Pons (tissue), 1 donor: ENCODE results near the gene CHAT.

Experiments used
- DNase-seq: peaks from one replicate; pipeline ENCODE4 v3.0.0-alpha.2; 2016; ENCODE audit warnings: low spot score

The CHAT gene

DNA sequence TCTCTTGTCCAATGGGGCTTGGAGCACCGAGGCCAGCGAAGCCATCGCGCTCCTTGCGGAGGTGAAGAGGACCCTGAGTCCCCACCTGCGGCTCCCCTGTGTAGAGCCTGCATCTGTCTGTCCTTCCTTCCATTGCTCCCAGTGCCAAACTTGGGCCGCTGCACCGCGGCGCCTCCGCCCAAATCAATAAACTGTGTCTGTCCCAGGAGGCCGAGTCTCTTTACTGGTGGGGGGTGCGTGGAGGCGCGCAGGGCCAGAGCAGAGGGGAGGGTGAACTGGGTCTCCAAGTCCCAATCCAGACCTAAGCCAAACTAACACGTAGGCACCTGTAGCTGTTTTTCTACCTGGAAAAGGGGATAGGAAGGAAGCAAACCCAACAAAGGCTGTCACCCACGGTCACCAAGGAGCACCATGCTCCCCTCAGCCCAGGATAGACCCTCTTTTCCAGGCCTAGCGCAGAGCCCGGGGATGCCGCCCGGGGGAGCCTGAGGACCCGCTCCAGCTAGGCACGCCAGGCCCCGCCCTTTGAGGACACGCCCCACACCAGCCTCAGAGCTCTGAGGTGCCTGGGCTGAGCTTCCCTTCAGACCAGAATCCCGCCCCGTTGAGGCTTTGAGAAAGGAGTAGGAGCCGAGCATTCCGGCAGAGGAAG, 1.2 kb upstream of the CHAT start:
- no peak for DNase-seq

DNA sequence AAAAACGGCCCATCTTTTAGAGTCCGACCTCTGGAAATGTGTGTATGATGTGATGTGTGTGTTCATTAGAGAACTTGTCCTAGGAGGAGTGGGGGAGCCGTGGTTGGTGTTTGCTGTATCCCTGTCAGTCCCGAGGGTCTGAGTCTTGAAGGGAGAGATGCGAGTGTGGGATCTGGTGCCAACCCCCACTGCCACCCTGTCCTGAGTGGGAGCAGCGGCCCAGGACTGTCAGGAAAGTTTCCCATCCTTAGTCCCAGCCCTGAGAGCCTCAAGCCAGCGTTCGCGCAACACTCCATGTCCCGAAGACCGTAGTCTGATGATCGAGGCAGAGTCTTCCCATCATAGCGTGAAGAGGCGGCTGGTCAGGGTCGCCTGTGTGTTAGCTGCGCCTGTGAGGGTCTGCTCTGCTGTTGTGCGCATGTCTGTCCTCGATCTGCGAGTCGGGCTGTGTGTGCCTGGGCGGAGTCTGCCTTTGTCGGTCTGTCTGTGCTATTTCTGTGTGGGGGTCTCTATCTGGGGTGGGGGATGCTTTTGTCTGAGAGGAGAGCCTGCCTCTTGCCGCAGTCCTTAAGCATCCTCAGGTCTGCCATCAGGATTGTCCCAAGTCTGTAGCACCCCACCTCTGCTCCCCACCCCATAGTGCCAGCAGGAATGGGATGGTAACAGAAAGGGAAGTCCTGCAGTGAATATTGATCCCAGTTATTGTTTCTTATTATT, 514 bp upstream of the CHAT start:
- no peak for DNase-seq

DNA sequence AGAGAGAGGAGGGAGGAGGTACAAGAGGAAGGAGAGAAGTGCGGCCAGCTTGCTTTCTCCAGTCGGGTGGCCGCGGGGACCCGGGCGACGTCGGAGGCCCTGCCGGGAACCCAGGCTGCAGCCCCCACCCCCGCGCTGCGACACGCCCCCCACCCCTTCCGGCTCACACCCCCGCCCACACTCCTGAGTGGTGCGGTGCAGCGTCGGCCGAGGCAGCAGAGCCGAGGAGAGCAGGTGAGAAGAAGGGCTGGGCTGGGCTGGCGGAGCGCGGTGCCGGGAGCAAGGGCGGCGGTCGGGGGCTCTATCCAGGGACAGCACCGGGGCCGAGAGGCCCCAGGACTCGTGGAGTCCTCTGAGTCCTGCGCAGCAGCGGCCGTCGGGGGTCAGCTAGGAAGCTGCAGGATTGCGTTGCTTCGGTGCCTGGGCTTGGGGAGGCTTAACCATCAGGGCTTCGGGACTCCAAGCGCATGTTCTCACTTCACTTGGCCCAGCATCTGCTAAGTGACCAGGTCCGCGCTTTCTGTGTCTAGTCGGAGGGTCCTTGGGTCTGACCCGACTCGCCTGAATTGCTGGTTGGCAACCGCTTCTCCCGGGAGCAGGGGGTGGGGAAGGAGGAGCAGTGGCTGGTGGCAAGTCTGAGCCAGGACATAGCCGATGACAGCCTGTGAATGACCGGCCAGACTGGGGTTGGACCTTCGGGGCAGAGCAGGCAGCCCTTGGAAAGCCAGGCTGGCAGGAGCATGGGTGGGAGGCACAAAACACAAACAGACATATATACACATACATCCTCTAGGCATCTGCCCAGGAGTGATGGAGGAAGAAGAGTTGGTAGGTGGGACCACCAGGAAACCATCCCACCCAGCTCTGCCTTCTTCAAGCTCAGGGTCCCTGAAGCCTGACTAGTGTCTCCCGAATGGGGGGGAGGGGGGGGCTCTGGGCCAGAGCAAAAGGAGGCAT, 683 bp downstream of the CHAT start:
- no peak for DNase-seq

DNA sequence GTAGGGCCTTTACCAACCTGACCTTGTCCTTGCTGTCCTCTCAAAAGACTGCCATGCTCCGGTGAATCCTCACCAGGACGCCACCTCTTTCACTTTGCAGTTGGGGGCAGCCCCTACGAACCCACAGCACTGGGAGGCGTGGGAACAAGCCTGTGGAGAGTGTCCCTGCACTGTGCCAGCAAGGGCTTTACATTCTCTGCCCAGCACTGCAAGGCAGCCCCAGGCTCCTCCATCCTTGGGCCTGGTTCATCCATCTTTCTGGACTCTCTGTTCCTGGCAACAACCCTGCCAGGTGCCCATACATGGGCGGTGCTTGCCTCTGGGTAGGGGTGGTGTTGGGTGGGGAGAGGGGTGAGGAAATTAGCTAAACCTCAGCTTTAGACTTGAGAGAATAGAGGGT, 1.4 kb downstream of the CHAT start:
- DNase-seq = no peak

DNA sequence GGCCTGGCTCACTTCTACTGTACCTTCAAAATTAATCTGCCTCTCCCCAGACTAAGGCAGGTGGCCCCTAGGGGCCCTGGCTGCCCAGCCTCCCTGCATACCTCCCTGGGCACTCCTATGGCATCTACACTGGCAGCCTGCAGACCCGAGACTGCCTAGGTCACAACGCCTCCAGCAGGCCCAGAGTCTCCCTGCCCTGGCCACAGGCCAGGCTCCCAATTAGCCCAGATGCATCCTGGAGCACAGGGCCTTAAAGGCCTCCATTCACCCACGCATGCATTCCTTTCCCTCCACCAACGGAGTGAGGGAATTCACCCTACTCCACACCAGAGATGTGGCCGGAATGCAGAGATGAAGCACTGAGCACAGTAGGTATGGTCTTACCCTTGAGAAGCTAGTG, 1.9 kb downstream of the CHAT start:
- DNase-seq = no peak

DNA sequence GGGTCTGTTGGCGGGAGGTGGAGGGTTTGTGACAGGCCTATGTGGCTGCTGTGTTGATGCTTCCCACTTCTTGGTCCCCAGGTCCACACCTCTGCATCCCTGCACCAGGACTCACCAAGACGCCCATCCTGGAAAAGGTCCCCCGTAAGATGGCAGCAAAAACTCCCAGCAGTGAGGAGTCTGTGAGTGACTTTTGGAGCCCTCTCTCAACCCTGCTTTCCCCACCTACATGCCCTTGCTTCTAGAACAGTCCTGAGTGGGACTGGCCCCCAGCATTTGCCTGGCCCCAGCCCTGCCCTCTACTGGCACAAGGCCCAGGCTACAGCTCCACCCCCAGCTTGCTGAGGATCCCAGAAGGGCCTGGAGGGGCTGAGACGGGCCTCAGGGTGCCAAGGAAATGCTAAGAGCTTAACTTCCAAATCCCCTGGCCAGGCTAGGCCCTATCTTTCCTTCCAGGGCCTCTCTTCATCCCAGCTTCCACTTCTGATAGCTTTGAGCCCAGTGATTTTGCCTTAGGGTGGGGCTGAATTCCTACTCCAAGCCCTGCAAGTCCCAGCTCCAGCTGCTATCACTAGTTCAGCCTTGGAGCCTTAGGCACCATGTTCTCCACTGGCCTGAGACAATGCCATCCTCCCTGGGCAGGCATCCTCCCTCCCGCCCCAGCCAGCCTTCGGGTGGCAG, 2.7 kb downstream of the CHAT start:
- DNase-seq = no peak

DNA sequence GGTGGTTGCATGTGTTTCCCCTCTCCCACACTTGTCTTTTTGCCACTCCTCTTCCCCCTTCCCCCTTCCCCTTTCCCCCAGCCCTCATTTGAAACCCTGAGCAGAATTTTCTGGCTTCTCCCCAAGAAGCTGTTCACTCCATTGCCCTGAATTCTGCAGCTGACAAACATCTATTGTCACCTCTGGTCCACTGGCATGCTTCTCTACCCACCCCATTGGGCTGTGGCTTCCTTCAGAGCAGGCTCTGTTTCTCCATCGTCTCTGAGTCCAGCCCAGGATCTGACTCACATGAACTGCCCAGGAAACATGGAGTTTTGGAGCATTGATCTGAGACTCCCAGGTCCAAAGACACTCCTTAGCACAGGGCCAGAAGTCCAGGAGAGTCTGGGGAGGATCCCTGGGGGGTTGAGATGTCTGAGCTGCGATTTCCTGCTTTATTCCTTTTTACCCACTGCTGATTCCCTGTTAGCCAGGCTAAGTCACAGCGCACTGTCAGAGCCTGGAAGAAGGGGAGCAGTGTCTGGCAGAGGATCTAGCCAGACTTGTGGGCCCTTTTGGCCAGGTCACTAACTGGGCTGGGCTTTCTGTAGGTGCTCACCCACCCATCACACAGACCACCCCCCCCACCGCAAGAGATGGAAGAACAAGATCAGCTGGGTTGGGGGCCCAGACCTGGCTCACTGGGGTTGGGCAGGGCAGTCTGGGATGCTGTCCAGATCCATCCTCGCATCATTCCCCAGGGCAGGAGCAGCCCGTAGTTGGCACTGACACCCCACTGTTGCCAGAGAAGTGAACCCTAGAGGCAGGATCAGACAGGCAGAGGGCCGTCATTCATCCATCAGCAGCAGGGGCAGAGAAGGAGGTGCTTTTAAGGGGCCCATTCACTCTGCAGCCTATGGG, 3.5 kb downstream of the CHAT start:
- DNase-seq = no peak

DNA sequence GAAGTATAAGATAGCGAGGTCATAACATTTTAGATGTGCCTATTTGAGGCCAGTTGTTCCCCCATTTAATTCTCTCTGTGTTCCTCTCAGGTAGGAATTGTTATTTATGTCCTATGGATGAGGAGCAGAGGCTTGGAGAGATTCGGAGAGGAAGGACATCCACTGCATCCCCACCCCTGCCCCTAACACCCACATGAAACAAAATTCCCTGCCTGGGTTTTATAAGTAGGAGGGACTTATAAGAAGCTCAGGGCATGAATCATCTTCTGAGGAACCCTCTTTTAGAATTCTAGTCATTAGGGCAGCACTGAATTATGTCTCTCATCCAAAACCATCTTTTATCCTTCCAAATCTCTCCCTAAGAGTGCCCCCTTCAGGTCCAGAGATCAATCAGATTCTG, 5.0 kb downstream of the CHAT start:
- DNase-seq = no peak

DNA sequence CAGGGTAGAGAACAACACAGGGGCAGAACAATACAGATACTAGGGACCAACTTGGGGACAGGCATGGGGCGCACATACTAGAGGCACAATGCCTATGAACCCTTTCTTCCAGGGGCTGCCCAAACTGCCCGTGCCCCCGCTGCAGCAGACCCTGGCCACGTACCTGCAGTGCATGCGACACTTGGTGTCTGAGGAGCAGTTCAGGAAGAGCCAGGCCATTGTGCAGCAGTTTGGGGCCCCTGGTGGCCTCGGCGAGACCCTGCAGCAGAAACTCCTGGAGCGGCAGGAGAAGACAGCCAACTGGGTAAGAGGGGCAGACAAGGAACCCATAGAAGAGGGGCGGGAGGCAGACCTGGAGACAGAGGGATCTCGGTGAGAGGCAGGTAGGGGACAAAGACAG, 5.8 kb downstream of the CHAT start:
- DNase-seq = no peak

DNA sequence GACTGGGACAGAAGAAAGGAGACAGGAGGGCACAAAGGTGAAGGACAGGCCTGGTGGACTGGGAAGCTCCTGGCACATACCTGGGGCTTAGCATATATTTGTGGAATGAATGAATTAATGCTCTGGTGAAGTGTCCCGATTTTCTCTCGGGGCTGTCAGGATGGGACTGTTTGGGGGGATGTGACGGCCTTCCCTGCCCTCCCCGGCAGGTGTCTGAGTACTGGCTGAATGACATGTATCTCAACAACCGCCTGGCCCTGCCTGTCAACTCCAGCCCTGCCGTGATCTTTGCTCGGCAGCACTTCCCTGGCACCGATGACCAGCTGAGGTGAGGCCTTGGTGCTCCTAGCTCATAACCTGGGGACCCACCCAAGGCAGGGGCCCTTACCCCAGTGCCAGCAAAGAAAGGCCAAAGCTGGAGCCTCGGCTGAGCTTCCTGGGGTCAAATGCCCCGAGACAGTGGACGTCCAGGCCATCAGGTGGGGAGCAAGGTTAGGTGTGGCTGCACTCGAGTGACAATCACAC, 6.5 kb downstream of the CHAT start:
- no peak for DNase-seq

DNA sequence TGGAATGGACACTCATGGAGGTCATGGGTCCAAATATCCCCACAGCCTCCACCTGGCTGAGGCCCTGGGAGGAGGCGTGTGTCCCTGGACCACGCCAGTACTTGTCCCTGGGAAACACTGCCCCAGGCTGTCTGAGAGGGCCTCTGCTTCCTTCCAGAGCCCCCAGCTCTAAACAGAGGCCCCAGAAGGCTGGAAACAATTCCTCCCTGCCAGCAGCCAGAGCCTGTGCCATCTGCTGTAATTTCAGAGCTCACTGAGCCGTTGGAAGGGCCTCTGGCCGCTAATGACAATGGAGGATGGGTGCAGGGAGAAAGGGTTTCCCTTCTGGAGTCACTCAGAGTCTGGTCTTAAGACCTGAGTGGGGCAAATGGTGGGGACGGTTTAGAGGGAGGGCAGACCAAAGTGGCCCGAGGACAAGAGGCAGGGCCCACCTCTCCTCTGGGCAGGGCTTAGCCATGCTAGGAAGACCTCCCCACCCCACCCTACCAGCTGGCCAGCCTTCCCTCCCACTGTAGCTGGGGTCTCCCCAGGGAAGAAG, 7.1 kb downstream of the CHAT start:
- DNase-seq = no peak

DNA sequence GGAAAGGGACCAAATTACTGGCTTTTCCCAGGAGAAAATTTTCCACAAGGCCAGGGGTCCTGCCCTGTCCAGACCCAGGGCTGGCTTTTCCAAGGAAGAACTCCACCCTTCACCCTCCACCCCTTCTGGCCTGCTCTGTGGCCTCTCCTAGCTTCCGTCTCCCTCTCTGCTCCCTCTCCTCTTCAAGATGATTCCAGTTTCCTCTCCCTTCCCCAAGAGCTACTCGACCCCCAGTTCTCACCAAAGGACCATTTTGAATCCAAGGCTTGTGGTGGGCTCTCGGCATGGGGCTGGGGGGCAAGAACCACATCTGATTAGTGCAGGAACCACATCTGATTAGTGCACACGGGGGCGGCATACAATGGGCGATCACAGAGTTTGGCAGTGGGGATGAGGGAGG, 7.7 kb downstream of the CHAT start:
- DNase-seq = no peak

DNA sequence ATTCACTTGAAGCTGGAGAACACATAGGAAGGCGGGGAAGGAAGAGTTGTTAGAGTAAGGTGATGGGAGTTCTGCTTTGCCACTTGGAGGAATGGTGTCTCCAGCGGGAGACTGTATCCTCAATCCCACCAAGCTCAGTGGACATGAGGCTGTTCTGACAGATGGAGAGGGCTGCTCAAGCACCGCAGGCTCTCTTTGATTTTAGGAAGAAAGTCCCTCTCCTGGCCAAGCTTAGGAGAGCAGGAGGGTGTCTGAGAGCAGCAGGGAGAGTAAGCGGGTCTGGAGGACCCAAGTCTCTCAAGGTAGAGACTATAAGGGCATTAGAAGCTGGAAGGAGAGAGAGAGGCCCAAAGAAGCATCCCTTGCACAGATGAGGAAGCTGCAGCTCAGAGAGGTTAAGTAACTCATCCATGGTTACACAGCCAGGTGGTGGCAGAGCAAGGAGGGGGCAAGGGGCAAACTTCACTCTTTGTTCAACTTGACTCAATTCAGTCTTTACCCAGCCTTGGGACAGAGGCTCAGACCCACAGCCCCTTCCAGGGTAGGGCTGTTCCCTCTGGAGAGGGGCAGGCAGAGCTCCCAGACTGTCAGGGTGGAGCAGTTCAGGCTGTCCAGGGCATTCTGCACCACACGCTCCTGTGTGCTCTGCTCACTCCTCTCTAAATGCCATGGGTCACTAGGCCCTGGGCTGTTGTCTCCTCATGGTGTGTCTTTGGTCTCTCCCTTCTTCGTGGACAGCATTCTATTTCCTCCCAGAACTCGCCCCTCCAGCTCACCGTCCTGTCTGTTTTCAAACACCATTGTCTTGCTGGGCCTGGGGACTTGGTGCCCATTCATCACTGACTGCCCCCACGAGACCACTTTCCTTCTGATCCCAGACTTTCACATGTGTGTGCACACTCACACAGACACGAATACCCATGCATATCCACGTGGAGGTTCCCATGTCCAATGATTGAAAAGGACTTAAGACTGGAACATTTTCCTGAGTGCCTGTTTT, 8.9 kb downstream of the CHAT start:
- no peak for DNase-seq

DNA sequence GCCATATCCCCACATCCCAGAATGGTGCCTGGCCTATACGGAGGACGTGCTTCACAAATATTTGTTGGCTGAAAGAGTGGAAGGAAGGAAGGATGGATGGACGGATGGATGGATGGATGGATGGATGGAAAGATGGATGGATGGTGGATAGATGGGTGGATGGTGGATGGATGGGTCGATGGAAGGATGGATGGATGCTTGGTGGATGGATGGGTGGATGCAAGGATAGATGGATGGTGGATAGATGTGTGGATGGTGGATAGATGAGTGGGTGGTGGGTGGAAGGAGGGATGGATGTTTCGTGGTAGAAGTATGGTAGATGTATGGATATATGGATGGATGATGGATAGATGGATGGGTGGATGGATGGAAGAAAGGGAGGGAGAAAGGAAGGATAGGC, 10.8 kb downstream of the CHAT start:
- DNase-seq = no peak

DNA sequence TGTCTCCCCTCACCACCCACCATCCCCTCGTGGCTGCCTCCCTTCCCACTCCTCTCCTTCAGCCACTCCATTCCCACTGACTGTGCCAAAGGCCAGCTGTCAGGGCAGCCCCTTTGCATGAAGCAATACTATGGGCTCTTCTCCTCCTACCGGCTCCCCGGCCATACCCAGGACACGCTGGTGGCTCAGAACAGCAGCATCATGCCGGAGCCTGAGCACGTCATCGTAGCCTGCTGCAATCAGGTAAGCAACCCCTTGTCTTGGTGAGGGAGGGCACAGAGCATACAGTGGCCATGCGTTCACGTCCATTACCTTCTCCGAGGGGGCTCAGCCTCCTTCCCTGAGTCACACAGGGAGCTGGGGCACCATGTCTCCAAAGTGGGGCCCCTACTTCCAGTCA, 11.6 kb downstream of the CHAT start:
- no peak for DNase-seq

DNA sequence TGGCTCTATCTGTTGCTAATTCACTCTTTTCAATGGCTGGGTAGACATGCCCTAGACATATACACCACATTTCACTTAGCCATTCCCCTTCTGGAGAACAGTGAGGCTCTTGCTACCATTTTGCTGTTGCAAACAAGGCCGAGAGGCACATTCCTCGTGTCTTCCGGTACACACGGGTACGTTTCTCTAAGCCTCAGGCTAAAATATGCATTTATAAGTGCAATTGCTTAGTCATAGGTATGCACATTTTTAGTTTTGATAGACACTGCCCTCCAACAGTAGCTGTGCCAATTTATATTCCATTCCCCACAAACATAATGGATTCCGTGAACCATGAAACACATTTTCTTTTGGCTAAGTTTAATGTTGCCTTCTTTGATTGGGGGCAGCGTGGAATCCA, 13.2 kb downstream of the CHAT start:
- DNase-seq = no peak

DNA sequence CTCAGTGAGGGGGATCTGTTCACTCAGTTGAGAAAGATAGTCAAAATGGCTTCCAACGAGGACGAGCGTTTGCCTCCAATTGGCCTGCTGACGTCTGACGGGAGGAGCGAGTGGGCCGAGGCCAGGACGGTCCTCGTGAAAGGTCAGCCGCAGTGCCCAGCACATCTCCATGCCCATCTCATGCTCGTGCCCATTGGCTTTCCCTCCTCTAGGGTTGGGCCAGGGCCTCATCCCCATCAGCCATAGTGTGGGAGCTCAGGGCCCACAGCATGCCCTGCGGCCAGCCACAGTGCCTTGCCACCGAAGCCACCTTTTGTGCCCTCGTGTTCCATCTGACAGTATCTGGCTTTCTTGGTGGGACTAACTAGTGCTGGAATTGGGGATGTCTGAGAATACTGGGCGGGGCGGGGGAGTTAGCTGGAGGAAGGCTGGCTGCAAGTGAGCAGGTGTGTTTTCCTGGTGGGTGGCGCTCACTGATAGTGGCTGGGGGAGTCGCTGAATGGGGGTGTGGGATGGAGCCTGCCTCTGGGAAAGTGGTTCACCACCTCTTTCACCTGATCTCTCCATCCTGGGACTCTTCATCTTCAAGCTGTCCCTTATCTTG, 13.9 kb downstream of the CHAT start:
- DNase-seq = no peak

DNA sequence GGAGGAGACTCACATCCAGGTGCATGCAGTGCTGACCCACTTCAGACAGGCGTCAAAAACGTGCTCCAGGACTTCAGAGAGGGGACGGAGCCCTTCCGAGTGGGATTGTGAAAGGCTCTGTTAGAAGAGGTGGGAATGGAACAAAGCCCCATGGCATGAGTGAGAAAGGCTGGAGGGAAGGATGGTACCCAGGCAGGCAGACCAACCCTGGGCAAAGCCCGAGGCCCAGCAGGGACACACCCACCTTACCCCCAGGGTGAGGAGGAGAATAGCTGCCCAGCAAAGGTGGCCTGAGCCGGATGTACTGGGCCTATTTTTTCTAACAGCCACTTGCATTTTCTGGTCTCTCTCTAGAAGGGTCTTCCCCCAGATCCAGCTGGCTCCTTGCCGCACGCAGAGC, 14.8 kb downstream of the CHAT start:
- DNase-seq = no peak

DNA sequence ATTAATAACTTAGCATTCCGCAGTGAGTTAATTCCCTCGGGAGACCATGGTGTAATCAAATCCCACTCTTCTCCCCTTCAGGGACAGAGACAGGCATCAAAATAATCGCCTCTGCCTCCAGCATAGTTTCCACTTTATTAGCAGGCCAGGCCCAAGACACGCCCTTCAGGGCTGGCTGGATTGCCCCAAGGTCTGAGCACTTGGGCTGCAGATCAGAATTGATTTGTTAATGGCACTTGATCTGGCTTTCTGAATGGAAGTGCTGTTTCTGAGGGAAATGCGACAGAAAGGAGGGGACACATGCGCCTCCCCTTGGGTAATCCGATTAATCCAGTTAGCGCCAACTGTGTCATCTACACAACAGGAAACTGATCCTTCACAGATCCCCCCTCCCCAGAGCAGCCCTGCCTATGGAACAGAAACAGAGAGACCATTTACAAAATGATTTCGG, 15.6 kb downstream of the CHAT start:
- DNase-seq = no peak
